NB4 (cell line): ENCODE data around the gene CAPN10.

Experiments
- CTCF ChIP-seq: IDR thresholded peaks from one replicate; pipeline ENCODE4 v1.5.1; 2012; ENCODE audit warnings: low read depth, low read length
- MAX ChIP-seq: IDR thresholded peaks from 2 replicates; pipeline ENCODE4 v1.6.1; 2011; ENCODE audit warnings: low read depth, low read length
- POLR2A ChIP-seq: IDR thresholded peaks from 2 replicates; pipeline ENCODE4 v1.6.1; 2011; ENCODE audit warnings: mild to moderate bottlenecking; ENCODE audit not compliant: insufficient read length; ENCODE audit errors: extremely low read depth

- no peak for TF ChIP-seq POLR2A
- TF ChIP-seq CTCF, result no peak
- TF ChIP-seq MAX, result no peak
Observed at GRCh38 chr2:240644859-240645301, 58.3 kb downstream of the CAPN10 start.
